ENCODE results near the gene ICE1. TPM values are rescaled to one million over a fixed set of nuclear protein-coding genes. Genes with fewer than 3 reads are reported as not detected.

ICE1 gene
- total and polyA plus RNA-seq, 9 of the 15 experiments (the other 6 are each of a cell fraction or from before 2014, with no cell fraction given), result 4.9 to 47.4 (median 28.2) TPM

GRCh38 chr5:5537426-5537825, 114.9 kb downstream of the ICE1 start:
- BruUV-seq (replicated peaks), result no TSS peak
- H3K79me2 ChIP-seq (ENCODE audit: control insufficient read depth, insufficient read depth, low read length), result no peaks in the 10 kb centered on the region
- H4K20me1 ChIP-seq (replicated peaks; ENCODE audit: control insufficient read depth, insufficient read depth, low read length), result 0 out of 2 replicates have a peak, but pooled peaks cover 7% of the 10 kb centered on the region
- H3K36me3 ChIP-seq (ENCODE audit: control insufficient read depth, insufficient read depth, low read length), result no peaks in the 10 kb centered on the region
- 0% methylated on average over 8 of the region's 8 CpGs for WGBS (ENCODE audit: insufficient coverage, low coverage, missing lambda C conversion rate)
- no peaks in the 10 kb centered on the region for H3K9me3 ChIP-seq (replicated peaks; ENCODE audit: control insufficient read depth, insufficient read depth, low read depth, low read length)
- no peak overlapping the region for H3K9ac ChIP-seq (ENCODE audit: insufficient read depth in 1 of 2, low read depth in 2 of 2, low read length in 2 of 2)
- ATAC-seq (no peak), FAIRE-seq (no peak), DNase-seq (ENCODE audit: extremely low read depth in 1 of 4, low spot score in 3 of 4) (no peak)
- no peaks in the 10 kb centered on the region for H3K4me1 ChIP-seq (replicated peaks in 1 of 2; ENCODE audit: control insufficient read depth in 2 of 2, insufficient read depth in 2 of 2, low read length in 2 of 2)
- H2AFZ ChIP-seq (ENCODE audit: low read depth, low read length), result no peak overlapping the region
- H3K27me3 ChIP-seq (ENCODE audit: control insufficient read depth in 2 of 2, insufficient read depth in 2 of 2, low read length in 2 of 2), result peaks cover 40 to 59% of the 10 kb centered on the region in 2 experiments; a peak in 4 of 5 replicates
- no peak overlapping the region for H3K4me3 ChIP-seq
- H3K27ac ChIP-seq (ENCODE audit: extremely low read depth, low read depth, low read length), result no peak overlapping the region
- intact Hi-C loops (cut with micrococcal nuclease), result no loop called here
- H3K4me2 ChIP-seq (ENCODE audit: insufficient read depth, low read length), result no peak overlapping the region
- H3K9me1 ChIP-seq (ENCODE audit: control insufficient read depth, insufficient read depth, low read length), result no peaks in the 10 kb centered on the region
- in situ Hi-C loops (cut with MboI), result no loop called here
- CTCF ChIA-PET (ENCODE audit: low intra/inter-chr PET ratio), result no interaction called here
- POLR2A ChIA-PET, result no interaction called here
- no peak for TF ChIP-seq CREB3L1 (IDR thresholded peaks at IDR 0.05; ENCODE audit: borderline replicate concordance, low read depth)
- TF ChIP-seq HEY1 (CRISPR knock-in tag; IDR thresholded peaks at IDR 0.05; ENCODE audit: borderline replicate concordance), result no peak
- TF ChIP-seq ZNF253 (CRISPR knock-in tag; conservative IDR thresholded peaks at IDR 0.05), result no peak
- TF ChIP-seq PML (IDR thresholded peaks at IDR 0.05; ENCODE audit: low read length), result no peak

DNA sequence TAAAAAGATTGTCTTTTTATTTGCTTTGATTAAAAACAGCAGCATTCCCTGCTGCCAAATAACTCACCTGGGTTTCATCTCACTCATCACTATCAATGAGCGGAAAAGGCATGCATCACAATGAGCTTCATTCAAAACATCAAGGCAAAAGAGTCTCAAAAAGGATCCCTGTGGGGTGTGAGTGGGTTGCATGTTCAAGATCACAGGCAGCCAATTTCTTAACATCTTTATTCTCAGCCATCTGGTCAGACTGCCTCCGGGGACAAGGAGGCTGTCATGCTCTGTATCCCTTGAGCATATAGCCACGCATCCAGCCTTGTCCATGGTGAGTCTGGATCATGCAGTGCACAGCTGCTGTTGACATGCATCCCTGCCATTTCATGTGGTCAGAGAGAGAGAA, 117.1 kb downstream of the ICE1 start:
- H3K36me3 ChIP-seq (ENCODE audit: control insufficient read depth, insufficient read depth, low read length), result no peaks in the 10 kb centered on the region
- WGBS (ENCODE audit: insufficient coverage, low coverage, missing lambda C conversion rate), result 2% methylated on average over 3 of the region's 3 CpGs
- no peak overlapping the region for H3K27ac ChIP-seq (ENCODE audit: extremely low read depth, low read depth, low read length)
- H3K4me1 ChIP-seq (replicated peaks in 1 of 2; ENCODE audit: control insufficient read depth in 2 of 2, insufficient read depth in 2 of 2, low read length in 2 of 2), result no peaks in the 10 kb centered on the region
- BruUV-seq (replicated peaks), result no TSS peak
- no peaks in the 10 kb centered on the region for H3K9me1 ChIP-seq (ENCODE audit: control insufficient read depth, insufficient read depth, low read length)
- no peak overlapping the region for H3K4me3 ChIP-seq
- no peak overlapping the region for H3K4me2 ChIP-seq (ENCODE audit: insufficient read depth, low read length)
- no peak overlapping the region for H3K9ac ChIP-seq (ENCODE audit: insufficient read depth in 1 of 2, low read depth in 2 of 2, low read length in 2 of 2)
- peaks cover 29 to 43% of the 10 kb centered on the region in 2 experiments; a peak in 4 of 5 replicates for H3K27me3 ChIP-seq (ENCODE audit: control insufficient read depth in 2 of 2, insufficient read depth in 2 of 2, low read length in 2 of 2)
- FAIRE-seq (no peak), ATAC-seq (no peak), DNase-seq (ENCODE audit: extremely low read depth in 1 of 4, low spot score in 3 of 4) (no peak)
- 0 out of 2 replicates have a peak, but pooled peaks cover 4% of the 10 kb centered on the region for H4K20me1 ChIP-seq (replicated peaks; ENCODE audit: control insufficient read depth, insufficient read depth, low read length)
- no peak overlapping the region for H2AFZ ChIP-seq (ENCODE audit: low read depth, low read length)
- ChIA-PET CTCF (ENCODE audit: low intra/inter-chr PET ratio) (no interaction called here), POLR2A (interaction anchor here (0.9 kb wide), 1 partner anchor 11 kb away, joined by 3 read pairs; no protein-coding TSS in a partner anchor)
- H3K9me3 ChIP-seq (replicated peaks; ENCODE audit: control insufficient read depth, insufficient read depth, low read depth, low read length), result no peaks in the 10 kb centered on the region
- in situ Hi-C loops (cut with MboI) (no loop called here), intact Hi-C loops (cut with micrococcal nuclease) (no loop called here)
- no peaks in the 10 kb centered on the region for H3K79me2 ChIP-seq (ENCODE audit: control insufficient read depth, insufficient read depth, low read length)
- no peak for TF ChIP-seq NFIC (IDR thresholded peaks at IDR 0.05)
- TF ChIP-seq SAP30 (IDR thresholded peaks at IDR 0.05; ENCODE audit: borderline replicate concordance, insufficient read depth, low read depth, low read length, poor library complexity, severe bottlenecking), result no peak
- TF ChIP-seq ZNF316 (IDR thresholded peaks at IDR 0.05), result no peak
- TF ChIP-seq ZHX1 (conservative IDR thresholded peaks at IDR 0.05; ENCODE audit: low read length), result no peak
- no peak for TF ChIP-seq HOXB6 (CRISPR knock-in tag; IDR thresholded peaks at IDR 0.05; ENCODE audit: borderline replicate concordance)

Data from K562 (cell line).